NCI-H82 (cell line): ENCODE measurements around the gene FBXL3.
"Not testable (repeated sequence)": the region's sequence is repeated elsewhere in the genome, so short reads cannot be mapped to it uniquely, and the experiment has no call there.

ENCODE experiments used
- DNase-seq: peaks from one replicate; lab custom pipeline; 2025; lab: John Stamatoyannopoulos, UW

The FBXL3 gene

DNA sequence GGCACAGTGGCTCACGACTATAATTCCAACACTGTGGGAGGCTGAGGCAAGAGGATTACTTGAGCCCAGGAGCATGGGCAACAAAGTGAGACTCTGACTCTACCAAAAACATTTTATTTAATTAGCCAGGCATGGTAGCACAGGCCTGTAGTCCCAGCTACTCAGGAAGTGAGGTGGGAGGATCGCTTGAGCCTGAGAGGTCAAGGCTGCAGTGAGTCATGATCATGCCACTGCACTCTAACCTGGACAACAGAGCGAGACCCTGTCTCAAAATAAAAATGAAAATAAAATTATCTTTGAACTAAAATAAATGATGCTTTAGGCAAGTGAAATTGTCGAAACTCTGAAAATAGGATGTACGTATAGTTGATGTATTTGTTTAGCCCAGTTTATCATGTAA, 43.3 kb downstream of the FBXL3 start:
- no peak for DNase-seq

DNA sequence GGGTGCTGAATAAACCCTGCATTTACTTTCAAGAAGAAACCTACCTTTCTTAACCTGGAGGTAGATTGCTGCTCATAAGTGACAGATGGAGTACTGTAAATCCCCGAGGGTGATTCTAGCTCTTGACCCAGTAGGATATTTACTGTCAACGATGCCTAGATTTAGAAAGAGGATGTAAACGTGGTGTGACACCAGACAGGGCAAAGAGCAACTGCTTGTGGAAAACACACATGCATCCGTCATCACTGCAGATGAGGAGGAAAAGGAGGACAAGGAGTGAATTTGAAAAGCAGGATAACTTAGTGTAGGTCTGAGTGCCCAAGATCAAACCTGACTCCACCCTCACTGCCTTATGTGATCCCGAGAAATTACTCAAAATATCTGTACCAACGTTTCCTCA, 44.9 kb downstream of the FBXL3 start:
- peak; percentile 69 for DNase-seq

DNA sequence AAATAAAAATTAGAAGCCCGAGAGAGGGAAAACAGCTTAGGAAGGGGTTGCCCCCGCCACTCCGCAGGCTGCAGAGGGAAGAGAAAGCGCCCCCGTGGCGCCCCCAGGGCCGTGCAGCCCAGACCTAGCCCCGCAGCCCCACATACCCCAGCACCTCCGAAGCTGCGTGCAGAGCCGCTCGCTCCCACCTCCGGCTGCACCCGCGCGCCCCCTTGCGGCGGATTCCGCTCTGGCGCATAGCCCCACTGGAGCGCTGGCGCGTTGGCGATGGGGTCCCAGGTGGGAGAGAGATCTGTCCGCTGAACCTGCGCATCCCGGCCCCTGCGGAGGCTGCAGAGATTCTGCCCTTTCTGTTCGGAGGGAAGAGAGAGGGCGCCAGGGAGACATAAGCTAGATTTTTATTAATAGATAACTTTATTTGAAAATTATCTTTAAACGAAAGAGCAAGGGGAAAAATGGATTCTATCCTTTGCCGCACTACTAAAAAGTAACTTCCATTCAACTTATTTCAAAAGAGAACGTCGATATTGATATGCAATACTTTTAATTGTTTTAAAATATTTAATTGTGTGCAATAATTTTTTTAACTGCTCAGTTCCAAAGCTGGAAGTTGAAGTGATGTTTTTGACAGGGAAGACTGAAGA, 46.8 kb downstream of the FBXL3 start:
- DNase-seq: peak; percentile 91

DNA sequence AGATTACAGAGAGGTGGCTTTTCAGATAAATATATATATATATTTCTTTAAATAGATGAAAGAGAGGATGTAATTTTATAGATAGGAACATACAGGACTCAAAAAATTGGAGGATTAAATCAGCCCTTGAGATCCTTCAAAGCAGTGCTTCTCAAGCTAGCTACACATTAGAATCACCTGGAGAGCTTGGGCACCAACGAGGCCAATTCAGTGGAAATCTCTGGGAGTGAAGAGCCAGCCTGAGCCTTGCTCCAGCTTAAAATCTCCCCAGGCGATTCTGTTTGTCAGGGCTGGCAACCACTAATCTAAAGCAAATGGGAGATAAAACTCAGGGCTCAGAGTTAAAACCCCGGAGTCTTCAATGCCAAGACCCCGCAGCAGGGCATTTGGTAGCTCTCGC, 50.0 kb downstream of the FBXL3 start:
- no peak for DNase-seq

- DNase-seq: no peak
These were observed 50.5 kb downstream of the FBXL3 start for GRCh38 chr13:76976490-76976889.

DNA sequence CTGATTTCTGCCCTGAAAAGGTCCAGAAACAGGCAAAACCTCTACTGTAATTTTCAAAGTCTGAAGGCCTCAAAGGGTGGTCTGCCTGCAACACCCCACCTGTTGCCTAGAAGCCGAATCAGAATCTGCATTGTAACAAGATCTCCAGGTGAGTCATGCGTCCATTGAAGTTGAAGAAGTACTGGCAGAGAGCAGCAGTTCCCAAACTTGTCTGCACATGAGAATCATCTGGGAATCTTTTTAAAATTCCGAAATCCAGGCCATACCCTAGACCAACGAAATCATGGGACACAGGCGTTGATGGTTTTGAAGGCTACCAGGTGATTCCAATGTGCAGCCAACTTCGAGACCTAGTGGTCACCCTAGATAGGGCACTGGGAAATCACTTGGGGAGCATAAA, 51.1 kb downstream of the FBXL3 start:
- no peak for DNase-seq

DNA sequence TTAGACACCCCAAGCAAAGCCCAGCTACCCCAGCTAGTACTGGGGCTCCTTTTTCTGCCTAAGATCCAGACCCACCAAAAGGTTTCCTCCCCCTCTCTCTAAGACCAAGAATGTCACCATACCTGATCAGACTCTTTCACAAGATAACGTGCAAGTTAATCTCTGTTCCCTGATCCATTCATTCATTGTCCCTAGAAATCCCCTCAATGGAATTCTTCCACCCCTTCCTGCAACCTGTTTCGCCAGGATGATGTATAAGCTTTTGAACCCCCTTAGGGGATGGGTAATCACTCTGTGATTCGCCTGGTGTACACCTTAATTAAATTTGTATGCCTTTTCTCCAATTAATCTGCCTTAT, 52.4 kb downstream of the FBXL3 start:
- peak; percentile 75 for DNase-seq

GRCh38 chr13:76973920-76974617, 52.9 kb downstream of the FBXL3 start:
- no peak for DNase-seq

DNA sequence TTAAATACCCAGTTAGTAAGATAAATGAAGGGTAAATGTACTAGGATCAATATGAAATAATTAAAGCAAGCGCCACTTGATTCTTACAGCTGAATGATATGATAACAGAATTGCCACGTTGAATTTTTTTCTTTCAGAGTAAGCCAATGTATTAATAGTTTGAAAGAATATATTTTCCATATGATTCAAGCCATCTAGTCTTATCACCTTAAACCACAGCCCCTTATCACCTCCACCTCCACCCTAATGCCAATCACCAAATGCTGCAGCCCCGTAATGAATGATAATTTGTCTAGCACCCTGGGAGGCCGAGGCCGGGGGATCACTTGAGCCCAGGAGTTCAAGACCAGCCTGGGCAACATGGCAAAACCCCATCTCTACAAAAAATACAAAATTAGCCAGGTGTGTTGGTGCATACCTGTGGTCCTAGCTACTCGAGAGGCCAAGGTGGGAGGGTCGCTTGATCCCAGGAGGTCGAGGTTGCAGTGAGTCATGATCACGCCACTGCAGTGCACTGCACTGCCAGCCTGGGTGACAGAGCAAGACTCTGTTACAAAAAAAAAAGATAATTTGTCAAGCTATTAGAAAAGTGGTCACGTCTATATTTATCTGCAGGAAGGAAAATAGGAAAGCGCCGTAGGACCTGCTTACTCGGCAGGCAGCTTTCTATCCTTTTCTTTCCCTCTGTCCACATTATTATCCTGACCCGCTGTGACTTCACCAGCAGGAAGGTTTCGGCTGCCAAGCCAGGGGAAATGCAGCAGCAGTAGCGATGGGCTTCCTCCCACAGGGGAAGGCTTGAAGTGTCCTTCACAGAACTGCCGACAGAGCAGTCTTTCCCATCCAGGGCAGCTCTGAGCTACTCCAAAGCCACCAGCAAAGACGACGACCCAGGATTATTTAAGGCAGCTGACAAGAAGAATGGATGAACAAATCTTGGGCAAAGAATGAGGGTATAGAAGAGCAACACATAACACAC, 54.8 kb downstream of the FBXL3 start:
- no peak for DNase-seq

DNA sequence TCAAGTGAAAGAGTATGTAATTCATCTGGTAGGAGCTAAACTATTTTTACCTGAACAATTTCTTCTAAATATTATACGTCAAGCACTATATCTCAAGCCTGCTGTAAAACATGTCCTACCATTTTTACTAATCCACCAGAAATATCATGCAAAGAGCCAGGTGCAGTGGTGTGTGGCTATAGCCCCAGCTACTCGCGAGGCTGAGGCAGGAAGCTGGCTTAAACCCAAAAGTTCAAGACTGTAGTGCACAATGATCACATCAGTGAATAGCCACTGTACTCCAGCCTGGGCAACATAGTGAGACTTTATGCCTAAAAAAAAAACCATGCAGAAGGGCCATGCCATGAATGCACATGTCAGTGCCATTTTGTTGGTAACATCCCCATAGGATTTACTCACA, 55.7 kb downstream of the FBXL3 start:
- no peak for DNase-seq

GRCh38 chr13:76969488-76970365, 57.2 kb downstream of the FBXL3 start:
- DNase-seq: no peak

- DNase-seq: peak; percentile 99
These were observed 58.9 kb downstream of the FBXL3 start for GRCh38 chr13:76968041-76968440.

DNA sequence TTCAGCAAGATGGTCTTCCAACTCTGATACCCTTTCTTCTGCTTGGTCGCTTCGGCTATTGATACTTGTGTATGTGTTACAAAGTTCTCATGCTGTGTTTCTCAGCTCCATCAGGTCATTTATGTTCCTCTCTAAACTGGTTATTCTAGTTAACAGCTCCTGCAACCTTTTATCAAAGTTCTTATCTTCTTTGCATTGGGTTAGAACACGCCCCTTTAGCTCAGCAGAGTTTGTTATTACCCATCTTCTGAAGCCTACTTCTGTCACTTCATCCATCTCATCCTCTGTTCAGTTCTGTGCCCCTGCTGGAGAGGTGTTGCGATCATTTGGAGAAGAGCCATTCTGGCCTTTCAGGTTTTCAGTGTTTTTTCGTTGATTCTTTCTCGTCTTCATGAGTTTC, 59.9 kb downstream of the FBXL3 start:
- no peak for DNase-seq

DNA sequence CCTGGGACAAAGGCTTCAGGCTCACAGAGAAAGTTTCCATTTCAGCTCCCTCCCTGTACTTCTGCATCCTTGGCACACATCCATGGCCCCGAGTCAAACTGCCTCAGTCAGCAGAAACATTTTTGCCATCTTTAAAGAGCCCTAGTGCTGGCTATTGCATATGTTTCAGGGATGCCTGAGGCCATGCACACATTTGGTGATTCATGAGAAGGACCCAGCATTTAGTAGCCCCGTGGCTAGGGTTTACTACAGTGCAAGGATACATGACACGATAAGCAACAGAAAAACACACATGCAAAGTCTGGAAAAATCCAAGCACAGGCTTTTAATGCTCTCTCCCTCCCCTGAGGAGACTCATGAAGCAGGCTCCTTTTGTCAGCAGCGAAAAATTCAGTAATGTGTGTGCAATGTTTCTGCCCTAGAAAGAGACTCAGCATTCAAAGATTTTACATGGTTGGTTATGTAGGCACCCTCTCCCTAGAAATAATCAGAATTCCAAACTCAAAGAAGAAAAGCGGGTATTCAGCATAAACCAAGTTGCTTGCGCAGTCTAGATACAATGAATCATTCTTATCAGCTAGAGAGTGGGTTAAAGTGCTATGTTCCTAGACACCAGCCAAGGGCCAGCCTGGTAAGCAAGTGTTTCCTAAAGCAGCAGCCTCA, 61.1 kb downstream of the FBXL3 start:
- no peak for DNase-seq

GRCh38 chr13:76959734-76960133, 67.2 kb downstream of the FBXL3 start:
- DNase-seq: not testable (repeated sequence)

- no peak for DNase-seq
These were observed 68.0 kb downstream of the FBXL3 start for GRCh38 chr13:76958841-76959432.

GRCh38 chr13:76955661-76956060, 71.3 kb downstream of the FBXL3 start:
- no peak for DNase-seq
